IPS-20b (cell line): ENCODE data around the gene ZNF337.
"Not testable (repeated sequence)": the region's sequence is repeated elsewhere in the genome, so short reads cannot be mapped to it uniquely, and the experiment has no call there.

ENCODE experiments used
- H3K27ac ChIP-seq: one replicate; pipeline ENCODE4 v1.5.1; 2013; ENCODE audit warnings: low read length
- H3K27me3 ChIP-seq: 2 replicates; pipeline ENCODE4 v1.6.1; 2013; ENCODE audit warnings: mild to moderate bottlenecking, low read length, inconsistent platforms; ENCODE audit not compliant: insufficient read depth
- H3K36me3 ChIP-seq: 2 replicates; pipeline ENCODE4 v1.6.1; 2013; ENCODE audit warnings: low read depth, mild to moderate bottlenecking, inconsistent platforms, low read length, moderate library complexity; ENCODE audit not compliant: insufficient read depth
- H3K4me1 ChIP-seq: 2 replicates; pipeline ENCODE4 v1.6.1; 2013; ENCODE audit warnings: mild to moderate bottlenecking, control low read depth, inconsistent platforms, low read length, moderate library complexity; ENCODE audit not compliant: insufficient read depth
- H3K4me3 ChIP-seq: 2 replicates; pipeline ENCODE4 v1.5.1; 2013; ENCODE audit warnings: mild to moderate bottlenecking, low read length, inconsistent platforms
- H3K9ac ChIP-seq: 2 replicates; pipeline ENCODE4 v1.6.1; 2013; ENCODE audit warnings: low read depth, mild to moderate bottlenecking, inconsistent platforms, low read length, moderate library complexity
- H3K9me3 ChIP-seq: 2 replicates; pipeline ENCODE4 v1.6.1; 2013; ENCODE audit warnings: mild to moderate bottlenecking, low read depth, low read length, inconsistent platforms; ENCODE audit not compliant: insufficient read depth

Gene ZNF337

GRCh38 chr20:25686081-25687067 is 10.3 kb downstream of the ZNF337 start:
- Histone ChIP-seq H3K4me3 (no peak overlapping the region), H3K27ac (no peak overlapping the region), H3K9ac (no peak overlapping the region), H3K9me3 (no peaks in the 10 kb centered on the region), H3K27me3 (no peaks in the 10 kb centered on the region), H3K36me3 (peaks cover 14% of the 10 kb centered on the region; the same call in 1 of the 2 replicates), H3K4me1 (no peaks in the 10 kb centered on the region)

- Histone ChIP-seq H3K27me3 (no peaks in the 10 kb centered on the region), H3K27ac (no peak overlapping the region), H3K4me3 (no peak overlapping the region), H3K9me3 (no peaks in the 10 kb centered on the region), H3K36me3 (peaks cover 21% of the 10 kb centered on the region; the same call in 1 of the 2 replicates), H3K4me1 (no peaks in the 10 kb centered on the region), H3K9ac (no peak overlapping the region)
These were observed 11.2 kb downstream of the ZNF337 start for GRCh38 chr20:25685276-25686080.

- not testable (repeated sequence) for H3K9ac ChIP-seq, H3K27me3 ChIP-seq, H3K27ac ChIP-seq, H3K9me3 ChIP-seq, H3K4me1 ChIP-seq, H3K4me3 ChIP-seq
- H3K36me3 ChIP-seq, result peaks cover 25% of the 10 kb centered on the region; the same call in 1 of the 2 replicates
These were observed 12.8 kb downstream of the ZNF337 start for GRCh38 chr20:25683826-25684225.

GRCh38 chr20:25683050-25683449 is 13.6 kb downstream of the ZNF337 start:
- Histone ChIP-seq H3K4me1 (no peaks in the 10 kb centered on the region), H3K9ac (no peak overlapping the region)

GRCh38 chr20:25676164-25676809 is 20.4 kb downstream of the ZNF337 start:
- Histone ChIP-seq H3K9me3 (no peaks in the 10 kb centered on the region), H3K4me1 (no peaks in the 10 kb centered on the region), H3K27ac (no peak overlapping the region), H3K36me3 (peaks cover 63% of the 10 kb centered on the region), H3K9ac (no peak overlapping the region), H3K4me3 (no peak overlapping the region), H3K27me3 (no peaks in the 10 kb centered on the region)

More at GRCh38 chr20:25683050-25683449, 13.6 kb downstream of the ZNF337 start:
- no peak overlapping the region for H3K27ac ChIP-seq
- H3K4me3 ChIP-seq, result no peak overlapping the region
- H3K9me3 ChIP-seq, result no peaks in the 10 kb centered on the region
- peaks cover 32% of the 10 kb centered on the region for H3K36me3 ChIP-seq
- H3K27me3 ChIP-seq, result no peaks in the 10 kb centered on the region

- Histone ChIP-seq H3K4me1 (no peaks in the 10 kb centered on the region), H3K27me3 (no peaks in the 10 kb centered on the region), H3K36me3 (peaks cover 55% of the 10 kb centered on the region), H3K9ac (no peak overlapping the region), H3K27ac (no peak overlapping the region), H3K4me3 (no peak overlapping the region), H3K9me3 (no peaks in the 10 kb centered on the region)
These were observed 21.5 kb downstream of the ZNF337 start for GRCh38 chr20:25675161-25675560.

GRCh38 chr20:25672659-25673235 is 23.9 kb downstream of the ZNF337 start:
- Histone ChIP-seq H3K4me1 (no peaks in the 10 kb centered on the region), H3K36me3 (peaks cover 46% of the 10 kb centered on the region), H3K9me3 (no peaks in the 10 kb centered on the region), H3K9ac (no peak overlapping the region), H3K27me3 (no peaks in the 10 kb centered on the region), H3K27ac (no peak overlapping the region), H3K4me3 (no peak overlapping the region)

- peaks cover 23% of the 10 kb centered on the region for H3K36me3 ChIP-seq
- no peaks in the 10 kb centered on the region for H3K4me1 ChIP-seq
- no peak overlapping the region for H3K9ac ChIP-seq
- no peak overlapping the region for H3K27ac ChIP-seq
- H3K9me3 ChIP-seq, result no peaks in the 10 kb centered on the region
- H3K27me3 ChIP-seq, result no peaks in the 10 kb centered on the region
- no peak overlapping the region for H3K4me3 ChIP-seq
These were observed 26.7 kb downstream of the ZNF337 start for GRCh38 chr20:25669826-25670422.

- Histone ChIP-seq H3K27ac (no peak overlapping the region), H3K4me1 (no peaks in the 10 kb centered on the region), H3K4me3 (no peak overlapping the region), H3K36me3 (peaks cover 8% of the 10 kb centered on the region; the same call in 1 of the 2 replicates), H3K9ac (no peak overlapping the region), H3K9me3 (no peaks in the 10 kb centered on the region), H3K27me3 (no peaks in the 10 kb centered on the region)
These were observed 28.2 kb downstream of the ZNF337 start for GRCh38 chr20:25668446-25668845.

GRCh38 chr20:25659999-25660398 is 36.7 kb downstream of the ZNF337 start:
- no peak overlapping the region for H3K4me3 ChIP-seq
- H3K9ac ChIP-seq, result no peak overlapping the region
- H3K36me3 ChIP-seq, result no peaks in the 10 kb centered on the region
- H3K27me3 ChIP-seq, result no peaks in the 10 kb centered on the region
- H3K27ac ChIP-seq, result no peak overlapping the region
- H3K9me3 ChIP-seq, result no peaks in the 10 kb centered on the region
- H3K4me1 ChIP-seq, result no peaks in the 10 kb centered on the region; the same call in 1 of the 2 replicates

- no peak overlapping the region for H3K9ac ChIP-seq
- no peaks in the 10 kb centered on the region for H3K36me3 ChIP-seq
- H3K4me3 ChIP-seq, result no peak overlapping the region
- no peaks in the 10 kb centered on the region for H3K9me3 ChIP-seq
- no peaks in the 10 kb centered on the region; the same call in 1 of the 2 replicates for H3K4me1 ChIP-seq
- no peaks in the 10 kb centered on the region for H3K27me3 ChIP-seq
- H3K27ac ChIP-seq, result no peak overlapping the region
These were observed 42.2 kb downstream of the ZNF337 start for GRCh38 chr20:25654487-25654886.
